ENCODE measurements around the gene PFKFB3.

PFKFB3 gene

DNA sequence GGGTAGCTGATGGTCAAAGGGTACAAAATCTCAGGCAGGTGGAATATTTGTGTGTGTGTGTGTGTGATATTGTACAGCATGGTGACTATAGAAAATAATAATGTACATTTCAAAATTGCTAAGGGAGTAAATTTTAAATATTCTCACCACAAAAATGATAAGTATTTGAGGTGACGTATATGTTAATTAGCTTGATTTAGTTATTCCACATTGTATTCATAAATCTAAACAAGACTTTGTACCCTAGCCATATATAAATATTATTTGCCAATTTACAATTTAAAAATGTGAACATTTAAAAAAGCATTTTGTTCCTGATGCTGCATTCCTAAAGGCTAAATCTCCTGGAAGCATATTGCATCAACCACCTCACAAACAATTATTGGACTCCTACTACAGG, 47.0 kb downstream of the PFKFB3 start:
- no peak for DNase-seq (ENCODE audit: extremely low spot score)
- POLR2A ChIA-PET: no interaction called here
- CTCF ChIA-PET: no interaction called here
- TF ChIP-seq NFRKB (IDR thresholded peaks at IDR 0.05) (no peak), ARNT (IDR thresholded peaks at IDR 0.05) (no peak), TARDBP (IDR thresholded peaks at IDR 0.05) (no peak), ZNF384 (IDR thresholded peaks at IDR 0.05) (no peak), LEF1 (IDR thresholded peaks at IDR 0.05; ENCODE audit: borderline replicate concordance) (no peak), FOXA1 (IDR thresholded peaks at IDR 0.05) (no peak), ELF4 (IDR thresholded peaks at IDR 0.05) (no peak)

DNA sequence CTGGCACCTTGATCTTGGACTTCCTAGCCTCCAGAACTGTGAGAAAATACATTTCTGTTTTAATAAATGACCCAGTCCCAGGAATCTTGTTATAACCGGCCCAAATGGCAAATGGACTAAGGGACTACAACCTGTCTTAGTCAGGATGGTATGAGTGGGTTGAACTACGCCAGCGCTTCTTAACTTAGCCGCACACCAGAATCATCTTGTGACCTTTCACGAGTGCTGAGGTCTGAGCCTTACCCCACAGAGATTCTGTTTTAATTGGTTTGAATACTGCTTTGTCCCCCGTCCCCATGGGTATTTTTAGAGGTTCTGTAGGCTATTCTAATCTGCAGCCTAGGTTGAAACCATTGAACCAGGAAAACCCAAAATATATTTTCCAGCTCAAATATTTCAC, 48.0 kb downstream of the PFKFB3 start:
- ChIA-PET CTCF (no interaction called here), POLR2A (no interaction called here)
- no peak for DNase-seq (ENCODE audit: extremely low spot score)
- TF ChIP-seq ARNT (IDR thresholded peaks at IDR 0.05): no peak
- no peak for TF ChIP-seq CTBP1 (IDR thresholded peaks at IDR 0.05; ENCODE audit: borderline replicate concordance)
- no peak for TF ChIP-seq L3MBTL2 (conservative IDR thresholded peaks at IDR 0.05)
- no peak for TF ChIP-seq TARDBP (IDR thresholded peaks at IDR 0.05)
- no peak for TF ChIP-seq FOXM1 (IDR thresholded peaks at IDR 0.05; ENCODE audit: borderline replicate concordance)
- no peak for TF ChIP-seq FOXK2 (IDR thresholded peaks at IDR 0.05)
- TF ChIP-seq LEF1 (IDR thresholded peaks at IDR 0.05; ENCODE audit: borderline replicate concordance): no peak

DNA sequence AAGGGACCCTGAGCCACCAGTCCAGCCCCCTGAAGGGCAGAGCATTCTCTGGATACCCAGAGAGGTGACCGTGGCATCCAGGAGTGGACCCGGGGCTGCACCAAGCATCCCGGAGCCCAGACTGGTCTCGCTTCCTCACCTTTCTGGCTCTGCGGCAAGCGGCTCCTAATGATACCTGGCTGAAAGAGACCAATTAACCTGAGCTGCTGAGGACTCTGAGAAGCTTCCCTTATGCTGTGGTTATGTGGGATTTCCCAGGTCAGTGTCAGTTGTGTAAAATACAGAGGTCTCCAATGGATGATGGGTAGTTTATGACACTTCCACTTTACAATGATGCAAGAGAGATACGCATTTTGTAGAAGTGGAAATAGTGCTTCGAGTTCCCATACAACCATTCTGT, 51.5 kb downstream of the PFKFB3 start:
- POLR2A ChIA-PET: no interaction called here
- CTCF ChIA-PET: no interaction called here
- TF ChIP-seq FOXM1 (IDR thresholded peaks at IDR 0.05; ENCODE audit: borderline replicate concordance) (no peak), FOXA1 (IDR thresholded peaks at IDR 0.05) (no peak), TARDBP (IDR thresholded peaks at IDR 0.05) (no peak), SUZ12 (IDR thresholded peaks at IDR 0.05) (no peak), BHLHE40 (IDR thresholded peaks at IDR 0.05; ENCODE audit: borderline replicate concordance) (no peak), ZNF384 (IDR thresholded peaks at IDR 0.05) (no peak), NFRKB (IDR thresholded peaks at IDR 0.05) (no peak), LEF1 (IDR thresholded peaks at IDR 0.05; ENCODE audit: borderline replicate concordance) (no peak), CTBP1 (IDR thresholded peaks at IDR 0.05; ENCODE audit: borderline replicate concordance) (no peak), ARNT (IDR thresholded peaks at IDR 0.05) (no peak), HDGF (IDR thresholded peaks at IDR 0.05; ENCODE audit: borderline replicate concordance) (no peak), FOXK2 (IDR thresholded peaks at IDR 0.05) (no peak), L3MBTL2 (conservative IDR thresholded peaks at IDR 0.05) (no peak), ELF4 (IDR thresholded peaks at IDR 0.05) (no peak), SP1 (IDR thresholded peaks at IDR 0.05) (no peak)
- TF ChIP-seq, protein P1, sequence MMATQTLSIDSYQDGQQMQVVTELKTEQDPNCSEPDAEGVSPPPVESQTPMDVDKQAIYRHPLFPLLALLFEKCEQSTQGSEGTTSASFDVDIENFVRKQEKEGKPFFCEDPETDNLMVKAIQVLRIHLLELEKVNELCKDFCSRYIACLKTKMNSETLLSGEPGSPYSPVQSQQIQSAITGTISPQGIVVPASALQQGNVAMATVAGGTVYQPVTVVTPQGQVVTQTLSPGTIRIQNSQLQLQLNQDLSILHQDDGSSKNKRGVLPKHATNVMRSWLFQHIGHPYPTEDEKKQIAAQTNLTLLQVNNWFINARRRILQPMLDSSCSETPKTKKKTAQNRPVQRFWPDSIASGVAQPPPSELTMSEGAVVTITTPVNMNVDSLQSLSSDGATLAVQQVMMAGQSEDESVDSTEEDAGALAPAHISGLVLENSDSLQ (IDR thresholded peaks at IDR 0.05): no peak
- no peak for DNase-seq (ENCODE audit: extremely low spot score)

DNA sequence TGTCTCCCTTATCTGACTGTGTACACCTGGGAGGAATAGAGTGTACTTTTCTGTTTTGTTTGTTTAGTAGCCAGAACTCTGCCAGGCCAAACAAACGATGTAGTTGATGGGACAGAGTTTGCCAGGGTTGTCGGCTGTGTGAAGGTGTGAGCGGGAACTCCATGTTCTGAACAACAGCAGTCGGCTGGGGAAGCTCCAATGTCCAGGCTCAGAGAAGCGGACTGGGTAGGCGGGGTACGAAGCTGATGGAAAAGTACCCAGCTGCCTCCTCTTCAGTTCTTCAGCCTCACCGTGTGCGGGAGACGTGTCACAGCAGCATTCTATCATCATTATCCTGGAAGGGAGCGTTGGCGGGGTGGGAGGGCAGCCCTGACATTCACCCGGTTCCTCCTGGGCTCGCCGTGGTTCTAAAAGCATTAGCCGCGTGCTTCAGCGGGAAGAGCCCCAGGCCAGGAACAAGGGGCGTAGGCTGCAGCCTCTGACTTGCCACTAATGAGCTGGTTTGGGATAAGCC, 52.9 kb downstream of the PFKFB3 start:
- POLR2A ChIA-PET: no interaction called here
- TF ChIP-seq BHLHE40 (IDR thresholded peaks at IDR 0.05; ENCODE audit: borderline replicate concordance) (no peak), SP1 (IDR thresholded peaks at IDR 0.05) (no peak), FOXA1 (IDR thresholded peaks at IDR 0.05) (no peak), FOXM1 (IDR thresholded peaks at IDR 0.05; ENCODE audit: borderline replicate concordance) (no peak), L3MBTL2 (conservative IDR thresholded peaks at IDR 0.05) (no peak), NFRKB (IDR thresholded peaks at IDR 0.05) (no peak), HDGF (IDR thresholded peaks at IDR 0.05; ENCODE audit: borderline replicate concordance) (no peak), LEF1 (IDR thresholded peaks at IDR 0.05; ENCODE audit: borderline replicate concordance) (no peak), CTBP1 (IDR thresholded peaks at IDR 0.05; ENCODE audit: borderline replicate concordance) (no peak), ELF4 (IDR thresholded peaks at IDR 0.05) (no peak), FOXK2 (IDR thresholded peaks at IDR 0.05) (no peak), ZNF384 (IDR thresholded peaks at IDR 0.05) (no peak), SUZ12 (IDR thresholded peaks at IDR 0.05) (no peak)
- TF ChIP-seq, protein P1 (IDR thresholded peaks at IDR 0.05): no peak
- DNase-seq (ENCODE audit: extremely low spot score): no peak
- CTCF ChIA-PET: no interaction called here

DNA sequence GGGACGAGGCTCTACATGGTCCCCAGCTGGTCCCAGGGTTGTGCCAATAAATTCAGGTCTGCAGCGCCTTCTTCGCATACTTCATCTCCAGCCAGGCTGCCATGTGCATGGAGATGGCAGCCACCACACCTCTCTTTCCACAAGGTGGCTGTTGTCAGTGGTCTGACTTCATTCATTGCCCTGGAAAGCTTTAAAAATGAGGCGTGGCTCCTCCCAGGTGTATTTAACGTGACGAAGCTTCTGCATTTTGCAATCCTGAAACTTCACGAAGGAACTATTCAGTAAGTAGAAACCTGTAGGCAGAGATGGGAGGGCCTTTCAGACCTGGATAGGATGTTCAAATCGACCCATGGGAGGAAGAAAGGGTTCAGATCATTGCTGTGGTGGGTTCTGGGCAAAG, 53.7 kb downstream of the PFKFB3 start:
- TF ChIP-seq LEF1 (IDR thresholded peaks at IDR 0.05; ENCODE audit: borderline replicate concordance): no peak
- TF ChIP-seq SP1 (IDR thresholded peaks at IDR 0.05): no peak
- no peak for TF ChIP-seq FOXA1 (IDR thresholded peaks at IDR 0.05)
- TF ChIP-seq TARDBP (IDR thresholded peaks at IDR 0.05): no peak
- TF ChIP-seq FOXM1 (IDR thresholded peaks at IDR 0.05; ENCODE audit: borderline replicate concordance): no peak
- TF ChIP-seq ARNT (IDR thresholded peaks at IDR 0.05): no peak
- TF ChIP-seq CTBP1 (IDR thresholded peaks at IDR 0.05; ENCODE audit: borderline replicate concordance): no peak
- no peak for TF ChIP-seq L3MBTL2 (conservative IDR thresholded peaks at IDR 0.05)
- TF ChIP-seq ELF4 (IDR thresholded peaks at IDR 0.05): no peak
- no peak for TF ChIP-seq HDGF (IDR thresholded peaks at IDR 0.05; ENCODE audit: borderline replicate concordance)
- TF ChIP-seq BHLHE40 (IDR thresholded peaks at IDR 0.05; ENCODE audit: borderline replicate concordance): no peak
- TF ChIP-seq FOXK2 (IDR thresholded peaks at IDR 0.05): no peak
- no peak for TF ChIP-seq SUZ12 (IDR thresholded peaks at IDR 0.05)
- TF ChIP-seq, protein P1 (IDR thresholded peaks at IDR 0.05): no peak
- DNase-seq (ENCODE audit: extremely low spot score): no peak
- ChIA-PET POLR2A (no interaction called here), CTCF (interaction anchor here (0.6 kb wide), 1 partner anchor 8 kb away, joined by 3 read pairs; no protein-coding TSS in a partner anchor)

DNA sequence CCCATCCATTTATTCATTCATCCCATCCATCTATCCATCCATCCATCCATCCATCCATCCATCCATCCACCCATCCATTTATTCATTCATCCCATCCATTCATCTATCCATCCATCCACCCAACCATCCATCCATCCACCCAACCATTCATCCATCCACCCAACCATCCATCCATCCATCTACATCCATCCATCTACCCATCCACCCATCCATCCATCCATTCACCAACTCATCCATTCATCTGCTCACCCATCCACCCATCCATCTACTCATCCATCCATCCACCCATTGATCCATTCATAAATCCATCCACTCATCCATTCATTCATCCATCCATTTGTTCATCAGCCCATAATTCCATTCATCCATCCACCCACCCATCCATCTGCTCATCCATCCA, 56.4 kb downstream of the PFKFB3 start:
- DNase-seq (ENCODE audit: extremely low spot score): no peak
- TF ChIP-seq SP1 (IDR thresholded peaks at IDR 0.05) (no peak), ARNT (IDR thresholded peaks at IDR 0.05) (no peak), TARDBP (IDR thresholded peaks at IDR 0.05) (no peak), FOXK2 (IDR thresholded peaks at IDR 0.05) (no peak), HDGF (IDR thresholded peaks at IDR 0.05; ENCODE audit: borderline replicate concordance) (no peak), L3MBTL2 (conservative IDR thresholded peaks at IDR 0.05) (no peak), CTBP1 (IDR thresholded peaks at IDR 0.05; ENCODE audit: borderline replicate concordance) (no peak), NFRKB (IDR thresholded peaks at IDR 0.05) (no peak), ELF4 (IDR thresholded peaks at IDR 0.05) (no peak), FOXA1 (IDR thresholded peaks at IDR 0.05) (no peak), SUZ12 (IDR thresholded peaks at IDR 0.05) (no peak), FOXM1 (IDR thresholded peaks at IDR 0.05; ENCODE audit: borderline replicate concordance) (no peak), BHLHE40 (IDR thresholded peaks at IDR 0.05; ENCODE audit: borderline replicate concordance) (no peak), ZNF384 (IDR thresholded peaks at IDR 0.05) (no peak), LEF1 (IDR thresholded peaks at IDR 0.05; ENCODE audit: borderline replicate concordance) (no peak)
- TF ChIP-seq, protein P1 (IDR thresholded peaks at IDR 0.05): no peak
- CTCF ChIA-PET: no interaction called here
- POLR2A ChIA-PET: no interaction called here
